ENCODE measurements around the gene KCNQ5.

The KCNQ5 gene

GRCh38 chr6:73062837-73063236 is 441.0 kb downstream of the KCNQ5 start:
- no peak for DNase-seq (ENCODE audit: low read depth)

- DNase-seq (ENCODE audit: low read depth), result no peak
These were observed 442.4 kb downstream of the KCNQ5 start for GRCh38 chr6:73064266-73064665.

GRCh38 chr6:73073238-73073637 is 451.4 kb downstream of the KCNQ5 start:
- DNase-seq (ENCODE audit: low read depth), result no peak

GRCh38 chr6:73074175-73074574 is 452.3 kb downstream of the KCNQ5 start:
- DNase-seq (ENCODE audit: low read depth), result no peak

- DNase-seq (ENCODE audit: low read depth), result no peak
These were observed 454.5 kb downstream of the KCNQ5 start for GRCh38 chr6:73076211-73076954.

GRCh38 chr6:73078333-73078862 is 456.5 kb downstream of the KCNQ5 start:
- DNase-seq (ENCODE audit: low read depth), result no peak

GRCh38 chr6:73078908-73079610 is 457.2 kb downstream of the KCNQ5 start:
- DNase-seq (ENCODE audit: low read depth), result no peak

GRCh38 chr6:73079611-73079955 is 457.7 kb downstream of the KCNQ5 start:
- no peak for DNase-seq (ENCODE audit: low read depth)

- no peak for DNase-seq (ENCODE audit: low read depth)
These were observed 458.1 kb downstream of the KCNQ5 start for GRCh38 chr6:73079978-73080377.

- no peak for DNase-seq (ENCODE audit: low read depth)
These were observed 460.1 kb downstream of the KCNQ5 start for GRCh38 chr6:73081955-73082354.

GRCh38 chr6:73083886-73084285 is 462.0 kb downstream of the KCNQ5 start:
- DNase-seq (ENCODE audit: low read depth), result no peak

GRCh38 chr6:73085443-73085871 is 463.6 kb downstream of the KCNQ5 start:
- no peak for DNase-seq (ENCODE audit: low read depth)

- no peak for DNase-seq (ENCODE audit: low read depth)
These were observed 464.9 kb downstream of the KCNQ5 start for GRCh38 chr6:73086726-73087125.

GRCh38 chr6:73088138-73088813 is 466.4 kb downstream of the KCNQ5 start:
- DNase-seq (ENCODE audit: low read depth), result no peak

GRCh38 chr6:73104921-73105320 is 483.1 kb downstream of the KCNQ5 start:
- DNase-seq (ENCODE audit: low read depth), result no peak

- DNase-seq (ENCODE audit: low read depth), result no peak
These were observed 485.2 kb downstream of the KCNQ5 start for GRCh38 chr6:73107016-73107415.

GRCh38 chr6:73108949-73109348 is 487.1 kb downstream of the KCNQ5 start:
- no peak for DNase-seq (ENCODE audit: low read depth)

- DNase-seq (ENCODE audit: low read depth), result no peak
These were observed 487.8 kb downstream of the KCNQ5 start for GRCh38 chr6:73109659-73110058.

- no peak for DNase-seq (ENCODE audit: low read depth)
These were observed 494.5 kb downstream of the KCNQ5 start for GRCh38 chr6:73116330-73116729.

- no peak for DNase-seq (ENCODE audit: low read depth)
These were observed 499.6 kb downstream of the KCNQ5 start for GRCh38 chr6:73121421-73121993.

GRCh38 chr6:73123632-73124329 is 501.9 kb downstream of the KCNQ5 start:
- no peak for DNase-seq (ENCODE audit: low read depth)

Data from stimulated activated CD8-positive, alpha-beta memory T cell treated with anti-CD3 and anti-CD28 coated beads, Interleukin-12 subunit alpha, Interleukin-12 subunit beta, amount 100 ng/mL, for 4 hours (primary cell).